HL-60 (cell line): ENCODE results near the gene DPY19L3.

Source experiments
- DNase-seq, 2 experiments: peaks; one replicate each; pipeline ENCODE4 v3.0.0-alpha.2; 2010 to 2020; ENCODE audit warnings: low read depth in 1 of 2, low spot score in 1 of 2
- H3K27ac ChIP-seq: fragments of 250-450 bp; sonication (Bioruptor Pico); replicated peaks from 2 replicates; pipeline ENCODE4 v1.5.1; 2020; ENCODE audit warnings: mild to moderate bottlenecking, moderate library complexity
- H3K27me3 ChIP-seq: fragments of 250-450 bp; sonication (Bioruptor Pico); 2 replicates; pipeline ENCODE4 v1.5.1; 2021; ENCODE audit warnings: mild to moderate bottlenecking, moderate library complexity; ENCODE audit not compliant: insufficient read depth, poor library complexity, severe bottlenecking
- H3K4me3 ChIP-seq: replicated peaks from 2 replicates; pipeline ENCODE4 v1.5.1; 2011; ENCODE audit warnings: mild to moderate bottlenecking, control low read depth, low read length; ENCODE audit not compliant: insufficient read depth
- CTCF ChIP-seq: IDR thresholded peaks from one replicate; pipeline ENCODE4 v1.5.1; 2011; ENCODE audit warnings: low read length, control low read depth, inconsistent platforms; ENCODE audit not compliant: insufficient read depth
- GABPA ChIP-seq: IDR thresholded peaks from 2 replicates; pipeline ENCODE4 v1.6.1; 2012; ENCODE audit warnings: low read depth
- POLR2AphosphoS5 ChIP-seq: IDR thresholded peaks from 2 replicates; pipeline ENCODE4 v1.6.1; 2012; ENCODE audit warnings: low read depth
- REST ChIP-seq: IDR thresholded peaks from 2 replicates; pipeline ENCODE4 v1.6.1; 2012; ENCODE audit warnings: low read depth; ENCODE audit not compliant: insufficient replicate concordance
- SPI1 ChIP-seq: IDR thresholded peaks from 2 replicates; pipeline ENCODE4 v1.6.1; 2012; ENCODE audit warnings: low read depth, mild to moderate bottlenecking, borderline replicate concordance

Gene DPY19L3

GRCh38 chr19:32392901-32393300, 12.7 kb upstream of the DPY19L3 start:
- Histone ChIP-seq H3K27ac (no peak overlapping the region), H3K4me3 (no peak overlapping the region), H3K27me3 (no peaks in the 10 kb centered on the region)
- no peak for TF ChIP-seq REST
- TF ChIP-seq CTCF = no peak
- TF ChIP-seq GABPA = no peak
- no peak for TF ChIP-seq SPI1
- no peak for TF ChIP-seq POLR2AphosphoS5
- no peak for DNase-seq

- DNase-seq = no peak
These were observed 9.4 kb upstream of the DPY19L3 start for GRCh38 chr19:32396046-32396652.

GRCh38 chr19:32397671-32398101, 7.9 kb upstream of the DPY19L3 start:
- H3K4me3 ChIP-seq = no peak overlapping the region

More at GRCh38 chr19:32396046-32396652, 9.4 kb upstream of the DPY19L3 start:
- Histone ChIP-seq H3K4me3 (no peak overlapping the region), H3K27ac (no peak overlapping the region), H3K27me3 (no peaks in the 10 kb centered on the region)
- TF ChIP-seq CTCF (no peak), REST (no peak), POLR2AphosphoS5 (no peak), SPI1 (no peak)

More at GRCh38 chr19:32397671-32398101, 7.9 kb upstream of the DPY19L3 start:
- no peak overlapping the region for H3K27ac ChIP-seq
- H3K27me3 ChIP-seq = no peaks in the 10 kb centered on the region
- DNase-seq = no peak
- TF ChIP-seq REST (no peak), POLR2AphosphoS5 (no peak), GABPA (no peak), SPI1 (no peak), CTCF (no peak)
